Measurements from ENCODE around the gene CYTH1. TPM values are rescaled to one million over a fixed set of nuclear protein-coding genes. Genes with fewer than 3 reads are reported as not detected.

Gene CYTH1
- total and polyA plus RNA-seq, 8 donors, result 36.6 to 96.1 (median 41.3) TPM

GRCh38 chr17:78826836-78827509 is 44.9 kb upstream of the CYTH1 start:
- ATAC-seq (peak; percentile 55), DNase-seq (peak in 2 of 4 donors; percentile 81 to 85)
- H3K4me3 ChIP-seq, result no peak overlapping the region
- H3K9me3 ChIP-seq, result no peaks in the 10 kb centered on the region
- peaks cover 0 to 100% of the 10 kb centered on the region in 2 donors for H3K36me3 ChIP-seq
- no peak for TF ChIP-seq CTCF (IDR thresholded peaks at IDR 0.05)
- intact Hi-C loops (cut with DNase I), result no loop called here
- H3K4me1 ChIP-seq, result peaks cover 0 to 25% of the 10 kb centered on the region in 2 donors
- peak overlapping the region in 1 of 2 donors; percentile 67 for H3K27ac ChIP-seq
- no peaks in the 10 kb centered on the region for H3K27me3 ChIP-seq

DNA sequence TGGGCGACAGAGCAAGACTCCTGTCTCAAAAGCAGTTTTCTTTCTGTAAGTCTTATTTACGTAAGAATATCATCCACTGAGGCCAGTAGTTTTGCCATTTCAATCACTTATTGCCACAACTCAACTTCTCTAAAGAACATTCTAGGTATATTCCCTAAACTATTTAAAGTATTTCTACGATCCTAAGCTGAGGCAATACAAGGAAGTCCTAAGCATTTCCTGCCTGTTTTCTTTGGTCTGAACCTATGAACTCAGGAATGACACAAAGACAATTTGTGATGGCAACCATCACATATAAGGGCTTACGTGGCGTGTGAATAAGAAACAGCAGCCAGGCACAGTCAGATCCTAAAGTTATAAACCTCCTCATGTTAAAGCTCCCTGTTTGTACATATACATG is 44.3 kb upstream of the CYTH1 start:
- H3K36me3 ChIP-seq, result peaks cover 0 to 100% of the 10 kb centered on the region in 2 donors
- H3K4me3 ChIP-seq, result no peak overlapping the region
- H3K27me3 ChIP-seq, result no peaks in the 10 kb centered on the region
- H3K9me3 ChIP-seq, result no peaks in the 10 kb centered on the region
- no peak for DNase-seq
- TF ChIP-seq CTCF (IDR thresholded peaks at IDR 0.05), result no peak
- intact Hi-C loops (cut with DNase I), result no loop called here
- H3K27ac ChIP-seq, result peak overlapping the region in 1 of 2 donors; percentile 67
- peaks cover 0 to 25% of the 10 kb centered on the region in 2 donors for H3K4me1 ChIP-seq
- peak; percentile 42 for ATAC-seq

DNA sequence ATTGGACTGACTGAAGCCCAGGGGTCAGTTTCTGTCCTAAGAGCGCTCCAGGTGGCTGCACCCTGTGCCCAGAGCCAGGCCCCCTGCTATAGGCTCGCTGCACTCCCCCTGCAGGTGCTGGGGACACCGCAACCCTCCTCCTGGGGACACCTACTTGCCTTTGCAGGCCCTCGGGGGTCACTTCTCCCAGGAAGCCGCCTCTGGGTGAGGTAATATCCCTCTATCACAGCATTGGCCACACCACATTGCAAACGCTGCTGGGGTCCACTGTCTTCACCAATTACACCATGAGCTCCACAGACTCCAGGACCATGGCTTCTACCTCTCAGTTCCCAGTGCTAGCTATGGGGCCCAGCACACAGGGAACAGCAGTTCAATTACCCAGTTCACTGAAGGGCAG is 43.6 kb upstream of the CYTH1 start:
- H3K27ac ChIP-seq, result no peak overlapping the region
- H3K9me3 ChIP-seq, result no peaks in the 10 kb centered on the region
- DNase-seq, result no peak
- H3K4me1 ChIP-seq, result peaks cover 0 to 25% of the 10 kb centered on the region in 2 donors
- no peak for TF ChIP-seq CTCF (IDR thresholded peaks at IDR 0.05)
- H3K27me3 ChIP-seq, result no peaks in the 10 kb centered on the region
- no peak overlapping the region for H3K4me3 ChIP-seq
- peaks cover 0 to 100% of the 10 kb centered on the region in 2 donors for H3K36me3 ChIP-seq
- intact Hi-C loops (cut with DNase I), result no loop called here
- ATAC-seq, result no peak

DNA sequence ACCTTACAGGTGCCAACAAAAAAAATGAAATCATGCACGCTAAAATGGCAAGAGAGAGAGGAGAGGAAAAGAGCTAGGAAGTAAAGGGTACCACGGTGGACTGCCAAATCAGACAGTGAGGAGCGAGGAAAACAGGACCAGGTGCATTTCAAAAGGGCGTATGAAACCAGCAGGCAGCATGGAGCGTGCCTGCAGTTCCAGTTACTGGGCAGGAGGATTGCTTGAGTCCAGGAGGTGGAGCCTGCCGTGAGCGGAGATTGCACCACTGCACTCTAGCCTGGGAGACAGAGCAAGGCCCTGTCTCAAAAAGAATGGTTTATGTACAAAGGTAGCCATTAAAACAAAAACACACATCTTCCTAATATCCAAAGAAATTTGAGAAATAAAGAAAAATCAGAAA is 42.2 kb upstream of the CYTH1 start:
- Histone ChIP-seq H3K4me3 (no peak overlapping the region), H3K27ac (no peak overlapping the region), H3K27me3 (no peaks in the 10 kb centered on the region), H3K4me1 (peaks cover 0 to 28% of the 10 kb centered on the region in 2 donors), H3K9me3 (no peaks in the 10 kb centered on the region), H3K36me3 (peaks cover 0 to 100% of the 10 kb centered on the region in 2 donors)
- no peak for TF ChIP-seq CTCF (IDR thresholded peaks at IDR 0.05)
- no peak for ATAC-seq
- intact Hi-C loops (cut with DNase I), result no loop called here
- DNase-seq, result no peak

- ATAC-seq (no peak), DNase-seq (no peak)
- intact Hi-C loops (cut with DNase I), result no loop called here
- no peak overlapping the region for H3K4me3 ChIP-seq
- H3K4me1 ChIP-seq, result peaks cover 0 to 34% of the 10 kb centered on the region in 2 donors
- no peak for TF ChIP-seq CTCF (IDR thresholded peaks at IDR 0.05)
- no peaks in the 10 kb centered on the region for H3K9me3 ChIP-seq
- no peaks in the 10 kb centered on the region for H3K27me3 ChIP-seq
- peaks cover 0 to 100% of the 10 kb centered on the region in 2 donors for H3K36me3 ChIP-seq
- no peak overlapping the region for H3K27ac ChIP-seq
Observed at GRCh38 chr17:78823282-78824046, 41.4 kb upstream of the CYTH1 start.

Data from left lung (tissue), 10 donors.